LHCN-M2 (cell line): Measurements from ENCODE around the gene MRPL11. TPM values are rescaled to one million over a fixed set of nuclear protein-coding genes. Genes with fewer than 3 reads are reported as not detected.
A peak's percentile ranks its signal among the peaks of the same experiment; 100 is the strongest.
"Not testable (repeated sequence)": the region's sequence is repeated elsewhere in the genome, so short reads cannot be mapped to it uniquely, and the experiment has no call there.

ENCODE experiments used
- DNase-seq: peaks from one replicate; pipeline ENCODE4 v3.0.0-alpha.2; 2012; ENCODE audit warnings: low read depth
- total RNA-seq: library from RNA; depleted of rRNA; stranded (reverse); fragments of >200 nt; gene quantifications from 2 replicates; pipeline ENCODE4 v1.2.3, GENCODE V29; 2014

MRPL11 gene
- total RNA-seq, 1 experiment from 2014 or later, result 49.9 TPM

DNA sequence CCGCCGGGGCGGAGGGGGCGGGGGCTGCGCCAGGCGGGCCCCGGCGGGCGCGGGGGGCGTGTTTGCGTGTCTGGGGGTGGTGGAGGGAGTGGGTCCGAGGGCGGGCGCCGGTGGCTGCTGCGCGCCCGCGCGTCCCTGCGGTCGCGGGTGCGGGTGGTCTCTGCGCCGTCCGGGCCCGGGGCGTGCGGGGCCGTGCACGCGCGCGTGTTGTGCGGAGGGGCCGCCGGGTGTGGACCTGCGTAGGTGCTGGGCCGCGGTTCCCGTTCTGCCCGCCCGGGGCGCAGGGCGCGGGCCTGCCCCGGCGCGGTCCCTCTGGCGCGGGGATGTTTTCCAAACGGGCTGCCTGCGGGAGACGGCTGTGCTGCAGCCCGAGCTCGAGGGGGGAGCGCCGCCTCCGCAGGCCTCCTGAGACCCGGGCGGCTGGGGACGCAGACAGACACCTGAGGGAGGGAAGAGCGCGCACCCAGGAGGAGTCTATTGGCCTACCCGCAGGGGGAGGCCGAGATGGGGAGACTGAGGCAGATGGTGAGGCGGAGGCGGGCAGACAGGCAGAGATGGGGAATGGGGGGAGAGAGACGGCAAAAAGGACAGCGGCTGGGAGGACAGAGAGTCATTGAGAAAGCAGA is 28.5 kb upstream of the MRPL11 start:
- no peak for DNase-seq

DNA sequence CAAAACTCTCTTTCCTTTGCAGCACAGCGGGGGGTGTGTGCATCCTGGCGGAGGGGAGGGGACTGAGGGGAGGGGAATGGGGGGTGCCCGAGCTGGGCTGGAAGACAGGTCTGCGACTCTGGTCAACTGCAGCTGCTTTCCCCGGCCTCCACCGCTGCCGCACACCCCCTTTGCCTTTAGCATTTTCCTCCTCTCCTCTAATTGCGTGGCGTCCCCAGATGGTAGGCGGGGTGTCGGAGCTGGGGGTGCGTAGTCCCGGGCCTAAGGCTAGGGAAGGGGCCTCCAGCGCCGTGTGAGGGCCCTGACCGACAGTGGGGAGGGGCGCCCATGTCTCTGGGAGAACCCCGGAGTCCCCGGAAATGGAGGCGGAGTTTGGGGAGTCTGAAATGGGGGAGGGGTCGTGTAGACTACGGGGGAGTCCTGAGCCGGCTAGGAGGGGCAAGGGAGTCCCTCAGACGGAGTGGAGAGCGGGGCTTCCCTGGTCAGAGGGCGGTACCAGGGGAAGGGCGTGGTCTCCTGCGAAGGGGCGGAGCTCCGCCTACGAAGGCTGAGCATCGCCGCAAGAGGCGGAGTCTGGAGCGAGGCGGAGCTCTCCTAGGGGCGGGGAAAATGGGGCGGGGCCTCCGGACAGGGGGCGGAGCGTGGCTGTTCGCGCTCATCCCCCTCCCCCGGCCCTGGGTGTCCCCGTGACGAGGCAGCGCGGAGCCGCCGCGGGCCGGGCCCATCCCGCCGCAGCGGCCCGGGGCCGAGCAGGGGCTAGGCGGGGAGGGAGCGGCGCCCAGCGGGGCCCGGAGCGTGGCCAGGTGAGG is 27.8 kb upstream of the MRPL11 start, which contains the start of gene PELI3:
Gene PELI3 (plus strand): TSS at position 681 of the 809 bp plus-strand sequence. CDS start 1,224 bp downstream, outside the sequence.
- DNase-seq, result peak; percentile 80

DNA sequence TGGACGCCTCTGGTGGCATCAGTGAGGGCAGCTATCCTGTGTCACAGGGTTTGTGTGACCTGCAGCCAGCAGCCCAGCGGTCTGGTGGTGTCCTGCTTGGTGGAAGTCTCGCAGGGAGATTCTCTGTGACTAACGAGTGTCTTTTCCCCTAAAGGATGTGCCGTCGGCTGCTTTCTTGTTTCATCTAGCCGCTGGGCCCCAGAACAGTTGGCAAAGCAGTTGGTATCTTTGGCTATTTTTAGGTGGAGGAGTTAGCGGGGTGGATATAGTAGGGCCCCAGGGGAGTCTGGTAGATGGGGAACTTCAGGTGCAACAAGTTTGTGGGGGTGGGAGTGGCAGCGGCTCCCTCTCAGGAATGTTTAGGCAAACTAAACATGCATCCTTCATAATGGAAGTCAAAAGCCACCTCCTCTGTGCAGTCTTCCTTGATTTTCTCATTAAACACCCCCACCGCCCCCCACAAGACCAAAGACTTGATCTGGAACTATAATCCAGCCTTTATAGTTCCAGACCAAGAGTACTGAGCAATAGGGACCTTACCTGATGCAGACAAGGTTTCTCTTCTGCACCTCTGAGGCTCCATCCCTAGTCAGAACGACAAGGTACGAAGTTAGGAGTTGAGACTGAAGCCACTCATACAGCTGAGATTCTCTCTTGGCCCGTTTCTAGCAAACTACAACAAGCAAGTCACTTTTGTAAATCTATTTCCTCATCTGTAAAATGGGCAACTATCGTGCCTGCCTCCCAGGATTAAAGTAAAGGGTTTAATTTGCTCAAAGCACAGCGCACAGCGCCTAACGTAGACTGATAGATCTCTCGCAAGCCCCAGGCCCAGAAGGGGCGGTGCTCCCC is 27.0 kb upstream of the MRPL11 start:
- DNase-seq, result no peak

DNA sequence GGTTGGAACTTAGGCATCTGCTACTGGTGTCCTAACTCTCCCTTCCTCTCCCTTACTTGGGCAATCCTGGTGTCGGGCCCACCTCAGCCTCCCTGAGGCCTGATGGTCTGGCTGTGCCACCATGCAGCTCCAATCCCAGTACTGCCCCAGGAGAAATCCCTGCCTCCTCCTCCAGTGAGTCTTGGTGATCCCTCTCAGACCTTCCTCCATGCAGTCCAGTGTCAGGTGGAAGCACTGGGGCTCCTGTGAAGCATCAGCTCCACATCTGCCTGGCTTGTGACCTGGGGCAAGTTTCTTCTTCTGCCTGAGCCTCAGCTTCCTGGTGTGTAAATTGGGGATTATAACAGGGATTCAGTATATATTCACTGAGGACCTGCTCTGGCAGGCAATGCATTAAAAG is 26.3 kb upstream of the MRPL11 start:
- no peak for DNase-seq

DNA sequence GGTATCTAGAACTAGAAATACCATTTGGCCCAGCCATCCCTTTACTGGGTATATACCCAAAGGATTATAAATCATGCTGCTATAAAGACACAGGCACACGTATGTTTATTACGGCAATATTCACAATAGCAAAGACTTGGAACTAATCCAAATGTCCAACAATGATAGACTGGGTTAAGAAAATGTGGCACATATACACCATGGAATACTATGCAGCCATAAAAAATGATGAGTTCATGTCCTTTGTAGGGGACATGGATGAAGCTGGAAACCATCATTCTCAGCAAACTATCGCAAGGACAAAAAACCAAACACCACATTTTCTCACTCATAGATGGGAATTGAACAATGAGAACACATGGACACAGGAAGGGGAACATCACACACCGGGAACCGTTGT is 25.5 kb upstream of the MRPL11 start:
- DNase-seq, result not testable (repeated sequence)

DNA sequence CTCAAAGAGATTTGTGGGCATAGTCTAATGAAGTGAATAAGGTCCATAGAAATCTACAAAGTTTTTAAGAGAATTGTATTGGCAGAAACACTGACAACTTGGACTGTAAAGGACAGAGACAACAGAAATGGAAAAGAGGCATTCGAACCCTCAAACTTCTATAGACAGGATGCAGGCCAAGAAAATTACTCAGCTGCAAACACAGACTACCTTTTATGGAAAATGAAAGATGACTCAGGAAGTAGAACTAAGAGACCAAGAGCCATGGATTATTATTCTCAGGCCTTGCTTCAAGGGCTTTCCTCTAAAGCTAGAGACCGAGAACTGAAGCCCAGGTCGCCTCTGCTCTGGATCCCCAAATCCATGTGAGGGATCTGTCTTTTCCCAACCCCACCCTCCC is 24.3 kb upstream of the MRPL11 start:
- no peak for DNase-seq

DNA sequence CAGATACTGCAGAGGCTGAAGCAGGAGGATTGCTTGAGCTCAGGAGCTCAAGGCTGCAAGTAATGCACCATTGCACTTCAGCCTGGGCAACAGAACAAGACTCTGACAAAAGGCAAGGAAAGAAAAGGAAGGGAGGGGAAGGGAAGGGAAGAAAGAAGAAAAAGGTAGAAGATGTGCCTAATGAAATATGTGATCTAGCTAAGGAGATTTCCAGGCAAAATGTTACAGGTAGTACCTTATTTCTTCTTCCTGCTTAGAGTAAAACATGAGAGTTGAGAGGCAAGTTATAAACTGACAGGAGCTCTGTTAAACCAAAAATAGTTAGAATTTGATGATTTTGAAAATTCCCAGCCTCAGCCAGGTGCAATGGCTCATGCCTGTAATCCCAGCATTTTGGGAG is 23.4 kb upstream of the MRPL11 start:
- no peak for DNase-seq

DNA sequence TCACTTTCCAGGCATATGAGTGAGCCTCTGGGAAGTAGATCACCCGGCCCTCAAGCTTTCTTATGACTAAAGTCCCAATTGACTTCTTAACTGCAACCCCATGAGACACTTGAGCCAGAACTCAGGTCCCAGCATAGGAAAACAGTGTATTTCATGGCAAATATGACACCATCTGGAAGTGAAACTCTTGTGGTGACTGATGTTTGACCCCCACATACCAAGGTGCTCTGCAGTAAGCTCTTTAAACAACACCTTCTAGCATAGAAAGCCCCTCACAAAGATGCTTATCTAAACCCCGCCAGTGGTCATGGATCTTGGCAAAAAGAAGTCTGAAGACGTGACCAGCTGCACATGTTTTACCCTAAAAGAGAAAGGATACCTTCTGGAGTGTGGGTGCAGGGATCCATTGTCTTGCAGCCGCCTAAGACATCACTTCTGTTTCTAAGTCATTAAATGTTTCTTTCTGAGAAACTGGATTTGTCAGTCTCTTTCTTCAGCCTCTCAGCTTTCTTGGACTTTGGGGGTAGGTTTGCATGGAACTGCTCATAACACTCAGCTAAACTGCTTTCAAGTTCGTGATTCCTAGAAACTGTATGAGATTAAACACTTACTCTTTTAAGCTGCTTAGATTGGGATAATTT is 20.6 kb upstream of the MRPL11 start:
- DNase-seq, result no peak

DNA sequence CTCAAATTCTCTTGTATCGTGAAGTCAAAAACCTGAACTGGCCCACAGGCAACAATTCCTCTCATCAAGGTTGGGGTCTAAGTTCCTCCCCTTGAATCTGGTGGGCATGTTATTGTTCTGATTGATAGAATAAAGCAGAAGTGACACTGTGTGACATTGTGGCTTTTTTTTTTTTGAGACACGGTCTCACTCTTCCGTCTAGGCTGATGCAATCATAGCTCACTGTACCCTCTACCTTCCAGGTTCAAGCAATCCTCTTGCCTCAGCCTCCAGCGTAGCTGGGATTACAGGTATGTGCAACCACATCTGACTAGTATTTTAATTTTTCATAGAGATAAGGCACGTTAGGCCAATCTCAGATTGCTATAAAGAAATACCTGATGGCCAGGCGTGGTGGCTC is 19.2 kb upstream of the MRPL11 start:
- DNase-seq, result no peak

DNA sequence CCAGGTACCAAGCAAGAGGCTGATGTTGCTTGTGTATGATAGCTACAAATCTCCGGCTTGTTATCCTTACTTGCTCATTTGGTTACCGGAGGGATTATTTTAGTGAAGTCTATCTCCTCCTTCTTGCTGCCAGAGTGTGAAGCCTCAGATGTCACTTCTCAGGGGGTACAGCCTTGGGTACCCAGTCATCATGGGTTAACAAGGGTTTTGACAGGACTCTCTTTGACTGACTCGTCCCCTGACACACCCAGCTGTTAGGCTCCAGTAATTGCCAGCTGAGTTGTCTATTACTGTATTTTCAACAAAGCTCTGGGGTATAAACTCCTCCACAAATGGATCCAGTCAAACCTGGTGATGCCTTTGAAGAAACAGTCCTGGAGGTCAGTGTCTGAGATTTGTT is 16.2 kb upstream of the MRPL11 start:
- no peak for DNase-seq

DNA sequence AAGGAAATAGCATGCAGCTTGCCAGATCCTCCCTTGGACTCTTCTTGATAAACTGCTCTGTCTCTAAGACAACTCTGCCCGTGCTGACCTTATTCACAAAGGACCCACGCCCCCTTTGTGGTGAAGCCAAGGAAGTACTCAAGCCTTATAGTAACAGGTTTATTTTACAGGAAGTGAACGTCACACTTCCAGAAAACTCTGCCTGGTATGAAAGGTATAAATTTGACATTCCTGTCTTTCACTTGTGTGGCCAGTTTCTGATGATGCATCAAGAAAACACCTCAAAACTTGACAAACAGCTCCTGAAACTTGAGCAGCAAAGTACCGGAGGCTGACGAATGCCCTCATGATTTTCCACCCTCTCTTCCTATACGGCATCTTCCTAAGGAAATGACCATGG is 15.6 kb upstream of the MRPL11 start:
- DNase-seq, result no peak

DNA sequence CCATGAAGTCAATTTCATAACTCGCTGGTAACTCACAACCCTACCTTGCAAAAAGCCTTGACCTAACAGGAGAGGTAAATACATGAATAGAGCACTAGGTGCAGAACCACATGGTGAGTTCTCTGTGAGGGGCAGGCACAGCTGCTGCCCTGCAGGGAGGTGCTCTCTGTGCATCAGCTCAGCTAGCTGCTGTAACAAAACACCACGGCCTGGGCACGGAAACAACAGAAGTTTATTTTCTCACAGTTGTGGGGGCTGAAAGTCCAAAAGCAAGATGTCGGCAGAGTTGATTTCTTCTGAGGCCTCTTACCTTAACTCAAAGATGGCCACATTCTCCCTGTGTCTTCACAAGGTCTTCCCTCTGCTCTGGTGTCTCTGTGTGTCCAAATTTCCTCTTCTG is 13.0 kb upstream of the MRPL11 start:
- DNase-seq, result no peak

DNA sequence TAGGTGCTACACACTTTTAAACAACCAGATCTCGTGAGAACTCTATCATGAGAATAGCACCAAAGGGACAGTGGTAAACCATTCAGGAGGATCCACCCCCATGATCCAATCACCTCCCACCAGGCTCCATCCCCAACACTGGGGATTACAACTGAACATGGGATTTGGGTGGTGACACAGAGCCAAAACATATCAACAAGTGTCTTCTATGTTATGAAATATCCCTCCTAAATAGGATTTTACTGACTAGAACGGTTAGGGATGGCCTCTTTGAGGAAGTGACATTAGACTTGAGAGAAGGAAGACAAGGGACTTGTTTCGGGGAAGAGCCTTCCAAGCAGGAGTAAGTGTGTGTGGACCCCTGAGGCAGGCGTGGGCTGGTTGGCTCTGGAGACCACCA is 11.9 kb upstream of the MRPL11 start:
- DNase-seq, result no peak

DNA sequence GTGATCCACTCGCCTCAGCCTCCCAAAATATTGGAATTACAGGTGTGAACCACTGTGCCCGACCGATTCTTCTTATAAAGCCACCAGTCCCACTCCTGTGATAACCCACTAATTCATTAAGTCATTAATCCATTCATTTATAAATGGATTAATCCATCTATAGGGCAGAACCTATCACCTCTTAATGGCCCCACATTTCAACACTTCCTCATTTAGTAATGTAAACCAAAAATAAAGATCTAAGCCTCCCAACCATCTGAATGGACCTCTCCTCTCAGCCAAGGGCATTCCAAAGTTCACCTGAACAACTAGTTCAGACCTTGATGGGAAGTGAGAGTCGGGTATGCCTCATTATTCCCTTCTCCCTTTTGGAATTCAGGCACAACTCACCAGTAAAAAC is 9.9 kb upstream of the MRPL11 start:
- DNase-seq, result no peak

DNA sequence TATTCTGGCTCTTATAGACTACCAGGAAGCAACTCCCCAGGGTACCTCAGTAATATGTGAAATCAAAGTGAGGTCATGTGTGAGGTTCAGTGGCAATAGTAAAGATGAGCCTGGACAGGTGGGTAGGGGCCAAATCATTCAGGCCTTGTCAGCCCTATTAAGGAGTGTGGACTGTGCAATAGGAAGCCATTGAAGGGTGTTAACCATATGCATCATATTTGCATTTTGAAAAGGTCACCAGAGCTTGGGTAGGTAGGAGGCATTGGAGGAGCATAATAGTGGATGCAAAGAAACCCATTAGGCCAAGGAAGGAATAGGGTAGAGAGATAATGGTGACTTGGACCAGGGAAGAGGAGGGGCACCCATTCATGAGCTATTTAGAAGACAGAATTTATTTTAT is 8.4 kb upstream of the MRPL11 start:
- DNase-seq, result no peak

DNA sequence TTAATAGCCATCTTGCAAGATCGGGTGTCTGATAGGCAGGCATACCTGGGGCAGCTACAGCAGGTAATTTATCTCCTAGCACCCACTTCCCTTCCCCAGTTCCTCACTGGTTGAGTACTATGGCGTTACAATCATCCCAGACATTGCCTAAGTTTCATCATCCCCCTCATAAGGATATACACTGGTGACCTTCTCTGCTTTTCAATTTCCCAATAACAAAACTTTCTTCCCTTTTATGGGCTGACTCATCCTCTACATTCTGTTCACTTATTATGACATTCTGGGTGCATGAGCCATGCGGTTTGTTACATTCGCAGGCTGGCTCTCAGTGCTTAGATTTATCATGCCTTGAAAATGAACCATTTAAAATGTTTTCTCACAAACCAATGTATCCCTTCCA is 5.0 kb upstream of the MRPL11 start:
- peak; percentile 88 for DNase-seq

DNA sequence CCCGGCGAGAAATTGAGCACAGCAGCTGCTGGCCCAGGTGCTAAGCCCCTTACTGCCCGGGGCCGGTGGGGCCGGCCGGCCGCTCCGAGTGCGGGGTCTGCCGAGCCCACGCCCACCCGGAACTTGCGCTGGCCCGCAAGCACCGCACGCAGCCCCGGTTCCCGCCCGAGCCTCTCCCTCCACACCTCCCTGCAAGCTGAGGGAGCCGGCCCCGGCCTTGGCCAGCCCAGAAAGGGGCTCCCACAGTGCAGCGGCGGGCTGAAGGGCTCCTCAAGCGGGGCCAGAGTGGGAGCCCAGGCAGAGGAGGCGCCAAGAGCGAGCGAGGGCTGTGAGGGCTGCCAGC is 2.3 kb upstream of the MRPL11 start:
- DNase-seq, result not testable (repeated sequence)

DNA sequence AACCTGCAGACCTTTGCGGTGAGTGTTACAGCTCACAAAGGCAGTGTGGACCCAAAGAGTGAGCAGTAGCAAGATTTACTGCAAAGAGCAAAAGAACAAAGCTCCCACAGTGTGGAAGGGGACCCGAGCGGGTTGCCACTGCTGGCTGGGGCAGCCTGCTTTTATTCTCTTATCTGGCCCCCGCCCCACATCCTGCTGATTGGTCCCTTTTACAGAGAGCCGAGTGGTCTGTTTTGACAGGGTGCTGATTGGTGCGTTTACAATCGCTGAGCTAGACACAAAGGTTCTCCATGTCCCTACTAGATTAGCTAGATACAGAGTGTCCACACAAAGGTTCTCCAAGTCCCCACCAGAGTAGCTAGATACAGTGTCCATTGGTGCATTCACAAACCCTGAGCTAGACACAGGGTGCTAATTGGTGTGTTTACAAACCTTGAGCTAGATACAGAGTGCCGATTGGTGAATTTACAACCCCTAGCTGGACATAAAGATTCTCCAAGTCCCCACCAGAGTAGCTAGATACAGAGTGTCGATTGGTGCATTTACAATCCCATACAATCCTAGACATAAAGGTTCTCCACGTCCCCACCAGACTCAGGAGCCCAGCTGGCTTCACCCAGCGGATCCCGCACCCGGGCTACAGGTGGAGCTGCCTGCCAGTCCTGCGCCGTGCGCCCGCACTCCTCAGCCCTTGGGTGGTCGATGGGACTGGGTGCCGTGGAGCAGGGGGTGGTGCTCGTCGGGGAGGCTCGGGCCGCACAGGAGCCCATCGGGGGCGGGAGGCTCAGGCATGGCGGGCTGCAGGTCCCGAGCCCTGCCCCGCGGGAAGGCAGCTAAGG is 1.7 kb upstream of the MRPL11 start:
- not testable (repeated sequence) for DNase-seq

DNA sequence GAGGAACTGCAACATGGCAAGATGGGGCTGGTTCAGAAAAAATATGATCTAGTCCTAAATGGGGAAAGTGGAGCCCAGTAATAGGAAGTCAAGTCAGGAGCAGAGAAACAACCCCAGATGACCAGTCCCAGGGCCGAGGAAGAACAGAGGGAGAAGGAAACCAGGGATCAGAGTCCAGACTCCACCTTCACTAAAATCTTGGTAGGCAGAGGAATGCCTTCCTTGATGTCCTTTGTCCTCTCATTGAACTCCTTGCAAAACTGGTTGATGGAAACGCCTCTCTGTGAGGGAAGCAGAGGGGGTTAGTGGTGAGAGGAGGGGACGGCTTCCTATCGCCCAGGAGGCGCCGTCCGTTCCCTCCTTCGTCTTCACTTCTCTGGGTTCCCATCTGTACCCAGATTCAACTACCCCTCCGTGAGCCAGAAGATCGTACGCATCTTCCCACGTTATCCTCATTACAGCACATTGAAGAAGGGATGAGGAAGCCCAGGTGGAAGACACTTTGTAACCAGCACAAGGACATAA is 607 bp downstream of the MRPL11 start:
- no peak for DNase-seq

DNA sequence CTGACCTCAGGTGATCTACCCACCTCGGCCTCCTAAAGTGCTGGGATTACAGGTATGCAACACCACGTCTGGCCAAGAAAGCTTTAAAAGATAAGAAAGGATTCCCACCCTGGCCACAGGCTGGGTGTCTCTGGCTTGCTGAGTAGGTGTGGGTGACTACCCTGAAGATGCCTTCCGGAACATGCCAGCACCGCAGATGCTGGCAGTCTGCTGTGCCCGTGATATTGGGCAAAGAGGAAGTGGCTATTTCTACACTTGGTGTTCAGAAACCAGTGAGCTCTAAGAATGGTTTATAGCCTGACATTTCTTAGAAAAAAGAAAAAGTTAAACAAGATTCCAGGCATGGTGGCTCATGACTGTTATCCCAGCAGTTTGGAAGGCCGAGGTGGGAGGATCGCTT is 6.1 kb downstream of the MRPL11 start:
- no peak for DNase-seq

DNA sequence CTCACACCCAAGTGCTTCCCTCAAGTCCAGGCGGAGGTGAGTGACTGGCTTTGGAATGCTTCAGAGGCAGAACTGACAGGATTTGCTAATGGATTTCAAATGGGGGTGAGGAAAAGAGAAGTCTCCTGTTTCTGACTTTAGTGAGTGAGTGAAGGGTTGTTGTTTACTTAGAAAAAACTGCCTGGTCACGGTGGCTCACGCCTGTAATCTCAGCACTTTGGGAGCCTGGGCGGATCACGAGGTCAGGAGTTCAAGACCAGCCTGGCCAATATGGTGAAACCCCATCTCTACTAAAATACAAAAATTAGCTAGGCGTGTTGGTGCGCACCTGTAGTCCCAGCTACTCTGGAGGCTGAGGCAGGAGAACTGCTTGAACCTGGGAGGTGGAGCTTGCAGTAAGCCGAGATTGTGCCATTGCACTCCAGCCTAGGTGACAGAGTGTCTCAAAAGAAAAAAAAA is 6.7 kb downstream of the MRPL11 start:
- DNase-seq, result not testable (repeated sequence)
